ENCODE data around the gene NUDT7.

- TF ChIP-seq POLR2AphosphoS5 (IDR thresholded peaks at IDR 0.05; ENCODE audit: insufficient read depth in 1 of 2, low read depth in 1 of 2) (no peak), POLR2A (IDR thresholded peaks at IDR 0.05) (no peak)
Observed at GRCh38 chr16:77788181-77789084, 66.1 kb downstream of the NUDT7 start, which contains the start of gene VAT1L.
